BJ (cell line): ENCODE results near the gene METTL17. TPM values are rescaled to one million over a fixed set of nuclear protein-coding genes. Genes with fewer than 3 reads are reported as not detected.

ENCODE experiments used
- CTCF ChIA-PET: fragments of 350-600 bp; formaldehyde crosslinking; extraction: SDS; loops from one replicate; lab custom pipeline; 2021; ENCODE audit warnings: antibody characterized with exemption, inconsistent platforms; lab: Yijun Ruan, JAX
- POLR2A ChIA-PET: fragments of 300-600 bp; sonication (Branson Sonifier 250); formaldehyde crosslinking; extraction: SDS; loops from one replicate; lab custom pipeline; 2021; ENCODE audit warnings: antibody characterized with exemption; lab: Charles Lee
- DNase-seq: peaks from one replicate; pipeline ENCODE4 v3.0.0-alpha.2; 2011; ENCODE audit warnings: low read depth
- H3K27me3 ChIP-seq: 2 replicates; pipeline ENCODE4 v1.6.0; 2011; ENCODE audit warnings: low read length; ENCODE audit not compliant: control insufficient read depth, insufficient read depth
- H3K36me3 ChIP-seq: 2 replicates; pipeline ENCODE4 v1.5.1; 2011; ENCODE audit warnings: low read length; ENCODE audit not compliant: control insufficient read depth, insufficient read depth
- H3K4me3 ChIP-seq: 2 replicates; pipeline ENCODE4 v1.5.1; 2011; ENCODE audit warnings: low read depth, mild to moderate bottlenecking, control low read depth, low read length
- polyA plus RNA-seq: library from polyadenylated mRNA; depleted of rRNA; stranded (reverse); fragments of >200 nt; gene quantifications from 2 replicates; pipeline ENCODE4 v1.2.3, GENCODE V29; 2011; rRNA removed
- small RNA-seq: library from RNA; depleted of rRNA; stranded (forward); fragments of <200 nt; gene quantifications from one replicate; pipeline ENCODE3, GENCODE V24; 2012; ENCODE audit warnings: low replicate concordance, low read depth; ENCODE audit not compliant: insufficient read length
- TF ChIP-seq, protein P1 (sequence below): IDR thresholded peaks from 2 replicates; pipeline ENCODE4 v1.5.1; 2011; ENCODE audit warnings: low read depth, mild to moderate bottlenecking, control low read depth, inconsistent platforms, low read length, moderate library complexity; ENCODE audit not compliant: insufficient read depth

Gene METTL17
- polyA plus RNA-seq, 1 experiment, result 56.2 TPM

- Histone ChIP-seq H3K36me3 (no peaks in the 10 kb centered on the region), H3K27me3 (peaks cover 3% of the 10 kb centered on the region; the same call in 1 of the 2 replicates), H3K4me3 (no peak overlapping the region)
- TF ChIP-seq, protein P1, sequence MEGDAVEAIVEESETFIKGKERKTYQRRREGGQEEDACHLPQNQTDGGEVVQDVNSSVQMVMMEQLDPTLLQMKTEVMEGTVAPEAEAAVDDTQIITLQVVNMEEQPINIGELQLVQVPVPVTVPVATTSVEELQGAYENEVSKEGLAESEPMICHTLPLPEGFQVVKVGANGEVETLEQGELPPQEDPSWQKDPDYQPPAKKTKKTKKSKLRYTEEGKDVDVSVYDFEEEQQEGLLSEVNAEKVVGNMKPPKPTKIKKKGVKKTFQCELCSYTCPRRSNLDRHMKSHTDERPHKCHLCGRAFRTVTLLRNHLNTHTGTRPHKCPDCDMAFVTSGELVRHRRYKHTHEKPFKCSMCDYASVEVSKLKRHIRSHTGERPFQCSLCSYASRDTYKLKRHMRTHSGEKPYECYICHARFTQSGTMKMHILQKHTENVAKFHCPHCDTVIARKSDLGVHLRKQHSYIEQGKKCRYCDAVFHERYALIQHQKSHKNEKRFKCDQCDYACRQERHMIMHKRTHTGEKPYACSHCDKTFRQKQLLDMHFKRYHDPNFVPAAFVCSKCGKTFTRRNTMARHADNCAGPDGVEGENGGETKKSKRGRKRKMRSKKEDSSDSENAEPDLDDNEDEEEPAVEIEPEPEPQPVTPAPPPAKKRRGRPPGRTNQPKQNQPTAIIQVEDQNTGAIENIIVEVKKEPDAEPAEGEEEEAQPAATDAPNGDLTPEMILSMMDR, result no peak
- ChIA-PET CTCF (interaction anchor here (0.6 to 6.9 kb wide), 12 partner anchors 8 to 222 kb away, joined by 3 to 202 read pairs (median 3); partner anchors contain the start of gene ARHGEF40), POLR2A (no interaction called here)
- DNase-seq, result no peak
Observed at GRCh38 chr14:21043387-21043973, 53.7 kb downstream of the METTL17 start.

DNA sequence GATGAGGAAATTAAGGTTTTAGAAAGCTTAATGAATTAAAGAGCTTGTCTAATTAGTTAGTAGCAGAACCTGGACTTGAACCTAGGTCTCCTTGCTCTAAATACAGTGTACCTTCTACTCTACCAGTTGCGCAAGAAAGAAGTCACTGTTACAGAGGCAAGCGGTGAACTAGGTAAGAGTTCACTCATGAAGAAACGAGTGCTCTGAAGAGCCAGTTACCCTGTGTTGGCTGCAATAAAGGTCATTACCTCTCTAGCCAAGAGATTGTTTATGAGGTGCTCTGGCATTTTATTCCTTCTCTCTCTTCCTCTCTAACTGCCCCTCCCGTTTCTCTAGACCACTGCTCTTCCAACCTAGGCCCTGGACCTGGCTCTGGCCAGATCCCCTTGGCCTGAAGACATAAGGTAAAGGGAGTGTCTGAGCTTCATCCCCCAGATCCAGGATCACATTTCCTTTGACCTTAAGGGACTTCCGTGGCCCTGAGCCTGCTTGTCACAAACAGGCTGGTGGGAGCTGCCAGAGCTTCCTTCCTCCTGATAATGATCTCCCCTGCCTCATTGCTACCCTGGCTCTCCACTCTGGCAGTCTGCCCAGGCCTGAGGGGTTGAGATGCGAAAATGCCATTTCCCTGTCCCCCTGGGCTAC, 54.3 kb downstream of the METTL17 start:
- CTCF ChIA-PET, result interaction anchor here (0.8 to 6.9 kb wide), 10 partner anchors 9 to 222 kb away, joined by 3 to 202 read pairs (median 3); partner anchors contain the start of gene ARHGEF40

More for the DNA sequence above, 54.3 kb downstream of the METTL17 start:
- Histone ChIP-seq H3K27me3 (peaks cover 3% of the 10 kb centered on the region; the same call in 1 of the 2 replicates), H3K4me3 (no peak overlapping the region), H3K36me3 (no peaks in the 10 kb centered on the region)
- DNase-seq, result no peak
- POLR2A ChIA-PET, result no interaction called here
- TF ChIP-seq, protein P1, result no peak

Small RNA genes lying within 50 kb of the gene (small RNA-seq; reads per million reads assigned to genes)
- gene RN7SL189P, result not detected

Other genes starting within 250 kb of the METTL17 start
- not detected in 2 replicates for gene EDDM3A, start 244.1 kb upstream of the METTL17 start, polyA plus RNA-seq
- not detected in 2 replicates for gene EDDM3B, start 221.6 kb upstream of the METTL17 start, polyA plus RNA-seq
- gene RNASE6, start 208.7 kb upstream of the METTL17 start, polyA plus RNA-seq, result not detected in 2 replicates
- gene RNASE1, start 187.1 kb upstream of the METTL17 start, polyA plus RNA-seq, result not detected in 2 replicates
- gene RNASE3, start 98.6 kb upstream of the METTL17 start, polyA plus RNA-seq, result not detected in 2 replicates
- not detected in 2 replicates for gene RNASE2, start 34.5 kb upstream of the METTL17 start, polyA plus RNA-seq
- not detected in 2 replicates for gene SLC39A2, start 9.3 kb downstream of the METTL17 start, polyA plus RNA-seq
- 0.83 and 1.1 TPM in 2 replicates for gene NDRG2, start 35.1 kb downstream of the METTL17 start, polyA plus RNA-seq
- not detected in 2 replicates for gene TPPP2, start 40.2 kb downstream of the METTL17 start, polyA plus RNA-seq
- not detected in 2 replicates for gene RNASE13, start 44.8 kb downstream of the METTL17 start, polyA plus RNA-seq
- gene RNASE7, start 52.4 kb downstream of the METTL17 start, polyA plus RNA-seq, result not detected in 2 replicates
- gene RNASE8, start 67.8 kb downstream of the METTL17 start, polyA plus RNA-seq, result not detected in 2 replicates
- gene ARHGEF40, start 80.3 kb downstream of the METTL17 start, polyA plus RNA-seq, result 40.4 and 62.7 TPM in 2 replicates
- 10.5 and 12.2 TPM in 2 replicates for gene ZNF219, start 108.7 kb downstream of the METTL17 start, polyA plus RNA-seq
- 0.55 and 0.75 TPM in 2 replicates for gene TMEM253, start 111.1 kb downstream of the METTL17 start, polyA plus RNA-seq
- not detected in 2 replicates for gene OR5AU1, start 166.1 kb downstream of the METTL17 start, polyA plus RNA-seq